Liver (tissue), 9 donors: ENCODE data around the gene SPI1. TPM values are rescaled to one million over a fixed set of nuclear protein-coding genes. Genes with fewer than 3 reads are reported as not detected.

Experiments
- DNase-seq: peaks from one replicate; pipeline ENCODE4 v3.0.0-alpha.2; 2017; ENCODE audit warnings: low spot score
- H3K27ac ChIP-seq, 2 donors: one replicate each; pipeline ENCODE4 v1.7.0; 2013; ENCODE audit warnings: inconsistent platforms in 2 of 2, low read length in 2 of 2, control low read depth in 1 of 2, low read depth in 1 of 2, mild to moderate bottlenecking in 1 of 2
- H3K27me3 ChIP-seq, 4 donors: one replicate each; pipeline versions ENCODE4 v1.6.1 to v1.7.0; 2013; ENCODE audit warnings: low read length in 3 of 4, inconsistent platforms in 1 of 4, mild to moderate bottlenecking in 1 of 4, moderate library complexity in 1 of 4; ENCODE audit not compliant: control insufficient read depth in 4 of 4, insufficient read depth in 4 of 4
- H3K36me3 ChIP-seq, 4 donors: one replicate each; pipeline versions ENCODE4 v1.6.1 to v1.7.0; 2013; ENCODE audit warnings: low read length in 3 of 4, mild to moderate bottlenecking in 3 of 4, low read depth in 1 of 4, moderate library complexity in 1 of 4; ENCODE audit not compliant: control insufficient read depth in 4 of 4, insufficient read depth in 3 of 4
- H3K4me1 ChIP-seq, 4 donors: one replicate each; pipeline versions ENCODE4 v1.6.1 to v1.7.0; 2013; ENCODE audit warnings: low read length in 3 of 4, mild to moderate bottlenecking in 3 of 4, moderate library complexity in 1 of 4; ENCODE audit not compliant: control insufficient read depth in 4 of 4, insufficient read depth in 4 of 4
- H3K4me3 ChIP-seq, 3 donors: one replicate each; pipeline versions ENCODE4 v1.6.1 to v1.7.0; 2013; ENCODE audit warnings: low read length in 3 of 3, control low read depth in 1 of 3, low read depth in 1 of 3, mild to moderate bottlenecking in 1 of 3
- H3K9ac ChIP-seq, 2 donors: one replicate each; pipeline ENCODE4 v1.7.0; 2013; ENCODE audit warnings: low read length in 2 of 2, mild to moderate bottlenecking in 2 of 2, moderate library complexity in 2 of 2, control low read depth in 1 of 2, low read depth in 1 of 2
- H3K9me3 ChIP-seq, 4 donors: one replicate each; pipeline versions ENCODE4 v1.6.1 to v1.7.0; 2013; ENCODE audit warnings: low read length in 3 of 4; ENCODE audit not compliant: control insufficient read depth in 4 of 4
- ATF3 ChIP-seq: IDR thresholded peaks from 2 replicates; pipeline ENCODE4 v1.6.1; 2016; ENCODE audit warnings: antibody characterized with exemption
- CTCF ChIP-seq: fragments of 150-350 bp; IDR thresholded peaks from 2 replicates; pipeline ENCODE4 v1.5.1; 2017; ENCODE audit warnings: improper control_type of control experiment, low read depth, low read length; ENCODE audit not compliant: missing input control
- EGR1 ChIP-seq, 2 donors: IDR thresholded peaks; 2 replicates each; pipeline ENCODE4 v1.6.1; 2016 to 2018; ENCODE audit warnings: antibody characterized with exemption in 2 of 2, low read depth in 2 of 2
- FOXA1 ChIP-seq: IDR thresholded peaks from 2 replicates; pipeline ENCODE4 v1.6.1; 2016; ENCODE audit warnings: antibody characterized with exemption
- GABPA ChIP-seq, 2 donors: IDR thresholded peaks in 1 of 2; conservative IDR thresholded peaks in 1 of 2; 2 replicates each; pipeline ENCODE4 v1.6.1; 2016; ENCODE audit warnings: antibody characterized with exemption in 2 of 2, mild to moderate bottlenecking in 1 of 2, moderate library complexity in 1 of 2
- HNF4A ChIP-seq, 2 donors: conservative IDR thresholded peaks; 2 replicates each; pipeline ENCODE4 v1.6.1; 2016; ENCODE audit warnings: antibody characterized with exemption in 2 of 2, mild to moderate bottlenecking in 2 of 2
- HNF4G ChIP-seq: IDR thresholded peaks from 2 replicates; pipeline ENCODE4 v1.6.1; 2016; ENCODE audit warnings: antibody characterized with exemption
- JUND ChIP-seq, 2 donors: IDR thresholded peaks; 2 replicates each; pipeline ENCODE4 v1.6.1; 2016; ENCODE audit warnings: antibody characterized with exemption in 2 of 2
- MAX ChIP-seq: IDR thresholded peaks from 2 replicates; pipeline ENCODE4 v1.6.1; 2016; ENCODE audit warnings: antibody characterized with exemption
- NR2F2 ChIP-seq: IDR thresholded peaks from 2 replicates; pipeline ENCODE4 v1.6.1; 2016; ENCODE audit warnings: antibody characterized with exemption
- RAD21 ChIP-seq, 2 donors: IDR thresholded peaks; 2 replicates each; pipeline ENCODE4 v1.6.1; 2016; ENCODE audit warnings: antibody characterized with exemption in 2 of 2, mild to moderate bottlenecking in 2 of 2
- REST ChIP-seq: IDR thresholded peaks from 2 replicates; pipeline ENCODE4 v1.6.1; 2016; ENCODE audit warnings: antibody characterized with exemption, mild to moderate bottlenecking
- RXRA ChIP-seq, 2 donors: IDR thresholded peaks; 2 replicates each; pipeline ENCODE4 v1.6.1; 2017 to 2018; ENCODE audit warnings: antibody characterized with exemption in 2 of 2, mild to moderate bottlenecking in 1 of 2
- SP1 ChIP-seq: IDR thresholded peaks from 2 replicates; pipeline ENCODE4 v1.6.1; 2018; ENCODE audit warnings: antibody characterized with exemption, mild to moderate bottlenecking
- YY1 ChIP-seq: IDR thresholded peaks from 2 replicates; pipeline ENCODE4 v1.6.1; 2016; ENCODE audit warnings: antibody characterized with exemption, mild to moderate bottlenecking
- ZBTB33 ChIP-seq: IDR thresholded peaks from 2 replicates; pipeline ENCODE4 v1.6.1; 2016; ENCODE audit warnings: antibody characterized with exemption
- WGBS: extraction: QIAGEN DNeasy Blood & Tissue Kit; methylation state at CpG from one replicate; pipeline ENCODE4 v1.1.7; 2013; 5-methylcytosine and 5-hydroxymethylcytosine counted together
- polyA plus RNA-seq, 2 donors: library from polyadenylated mRNA; stranded (reverse) in 1 of 2; unstranded in 1 of 2; fragments of 200-250 nt in 1 of 2; fragments of >200 nt in 1 of 2; fragmentation: Nextera tagmentation in 1 of 2; extraction: Ambion mirVana in 1 of 2; gene quantifications; one replicate each; pipeline versions ENCODE4 v1.2.1 to v1.2.3, GENCODE V29; 2013 to 2015
- total RNA-seq, 2 donors: library from RNA; depleted of rRNA; stranded (reverse); fragments of >200 nt; gene quantifications; one replicate each; pipeline ENCODE4 v1.2.3, GENCODE V29; 2014
- donor health status: healthy.
- donor health status: healthy.
- donor health status: healthy.
- donor health status: healthy.
- donor health status: healthy.

SPI1 gene
- total and polyA plus RNA-seq, 4 donors = 2.3 to 14.4 (median 13.3) TPM

DNA sequence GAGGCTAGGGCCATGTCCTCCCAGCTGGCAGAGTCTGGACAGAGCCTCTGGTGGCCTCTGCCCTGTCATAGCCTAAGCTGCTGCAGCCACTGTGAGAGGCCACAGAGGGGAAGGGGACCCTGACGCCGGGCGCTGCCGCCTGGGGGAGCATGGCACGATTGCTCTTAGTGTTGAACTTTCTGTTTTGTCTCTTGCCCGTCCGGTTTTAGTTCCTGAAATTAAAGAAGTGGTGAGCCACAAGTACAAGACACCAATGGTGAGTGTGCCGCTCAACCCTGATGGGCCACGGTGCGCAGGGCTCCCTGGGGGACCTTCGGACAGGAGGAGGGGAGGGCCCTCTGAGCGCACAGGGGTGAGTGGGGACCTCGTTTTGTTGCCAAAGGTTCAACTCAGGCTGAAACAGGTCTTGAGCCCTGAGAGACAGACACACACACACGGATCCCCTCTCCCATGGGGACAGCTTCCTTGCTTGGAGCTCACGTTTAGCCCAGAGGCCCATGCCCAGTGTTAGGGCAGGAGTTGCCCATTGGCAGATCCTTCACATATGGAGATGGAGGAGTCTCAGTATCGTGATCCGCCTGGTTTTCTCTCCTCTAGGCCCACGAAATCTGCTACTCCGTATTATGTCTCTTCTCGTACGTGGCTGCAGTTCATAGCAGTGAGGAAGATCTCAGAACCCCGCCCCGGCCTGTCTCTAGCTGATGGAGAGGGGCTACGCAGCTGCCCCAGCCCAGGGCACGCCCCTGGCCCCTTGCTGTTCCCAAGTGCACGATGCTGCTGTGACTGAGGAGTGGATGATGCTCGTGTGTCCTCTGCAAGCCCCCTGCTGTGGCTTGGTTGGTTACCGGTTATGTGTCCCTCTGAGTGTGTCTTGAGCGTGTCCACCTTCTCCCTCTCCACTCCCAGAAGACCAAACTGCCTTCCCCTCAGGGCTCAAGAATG lies 49.6 kb downstream of the SPI1 start:
- no peaks in the 10 kb centered on the region for H3K4me1 ChIP-seq
- H3K9ac ChIP-seq = no peak overlapping the region
- H3K4me3 ChIP-seq = no peak overlapping the region
- peak; percentile 30 for DNase-seq
- 89% methylated on average over 29 of the region's 29 CpGs for WGBS
- H3K9me3 ChIP-seq = no peaks in the 10 kb centered on the region
- H3K27me3 ChIP-seq = no peaks in the 10 kb centered on the region
- no peak overlapping the region for H3K27ac ChIP-seq
- H3K36me3 ChIP-seq = peaks cover 16 to 51% (median 20%) of the 10 kb centered on the region in 4 donors
- TF ChIP-seq RAD21 (IDR thresholded peaks at IDR 0.05) = no peak
- TF ChIP-seq JUND (IDR thresholded peaks at IDR 0.05) = no peak
- TF ChIP-seq REST = no peak
- no peak for TF ChIP-seq EGR1 (IDR thresholded peaks at IDR 0.05; ENCODE audit: low read depth in 2 of 2)
- no peak for TF ChIP-seq HNF4G
- no peak for TF ChIP-seq YY1
- TF ChIP-seq SP1 = no peak
- no peak for TF ChIP-seq MAX
- no peak for TF ChIP-seq GABPA (IDR thresholded peaks at IDR 0.05 in 1 of 2, conservative IDR thresholded peaks at IDR 0.05 in 1 of 2)
- TF ChIP-seq ZBTB33 = no peak
- no peak for TF ChIP-seq HNF4A (conservative IDR thresholded peaks at IDR 0.05)
- no peak for TF ChIP-seq CTCF
- no peak for TF ChIP-seq RXRA (IDR thresholded peaks at IDR 0.05)
- no peak for TF ChIP-seq ATF3
- TF ChIP-seq NR2F2 = no peak
- TF ChIP-seq FOXA1 = no peak
